Measurements from ENCODE around the gene ERAL1.
"Not testable (repeated sequence)": the region's sequence is repeated elsewhere in the genome, so short reads cannot be mapped to it uniquely, and the experiment has no call there.

Gene ERAL1

GRCh38 chr17:28901866-28902818, 47.3 kb downstream of the ERAL1 start:
- DNase-seq = peak; percentile 39

GRCh38 chr17:28902819-28903545, 48.2 kb downstream of the ERAL1 start, which contains the start of gene DHRS13:
DHRS13 (minus strand) TSS chr17:28903079; CDS start chr17:28902944, 135 bp downstream.
- peak; percentile 84 for DNase-seq

DNA sequence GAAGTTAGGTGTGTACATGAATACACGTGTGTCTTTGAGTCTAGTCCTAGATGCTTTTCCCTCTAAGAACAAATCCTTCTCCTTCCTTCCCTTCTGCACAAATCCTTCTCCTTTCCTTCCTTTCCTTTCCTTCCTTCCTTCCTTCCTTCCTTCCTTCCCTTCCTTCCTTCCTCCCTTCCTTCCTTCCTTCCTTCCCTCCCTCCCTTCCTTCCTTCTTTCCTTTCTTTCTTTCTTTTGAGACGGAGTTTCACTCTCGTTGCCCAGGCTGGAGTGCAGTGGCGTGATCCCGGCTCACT, 48.7 kb downstream of the ERAL1 start:
- DNase-seq = not testable (repeated sequence)

DNA sequence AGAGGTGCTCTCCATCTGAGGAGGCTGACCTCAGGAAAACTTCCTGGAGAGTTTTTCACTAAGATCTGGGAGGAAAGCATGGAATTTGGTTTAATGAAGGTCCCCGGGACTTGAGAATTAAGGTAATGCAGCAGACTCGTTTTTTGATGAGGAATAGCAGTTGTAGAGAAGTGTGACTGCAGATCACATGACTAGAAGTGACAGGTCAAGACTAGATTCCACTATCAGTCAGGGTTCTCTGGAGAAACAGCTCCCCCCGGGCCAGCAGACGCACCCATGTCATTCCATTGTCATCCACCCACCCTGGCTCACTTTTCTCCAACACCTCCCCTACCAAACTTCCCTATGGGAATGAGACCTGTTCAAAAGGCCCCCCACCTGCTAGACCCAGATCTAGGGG, 50.0 kb downstream of the ERAL1 start:
- DNase-seq = no peak

DNA sequence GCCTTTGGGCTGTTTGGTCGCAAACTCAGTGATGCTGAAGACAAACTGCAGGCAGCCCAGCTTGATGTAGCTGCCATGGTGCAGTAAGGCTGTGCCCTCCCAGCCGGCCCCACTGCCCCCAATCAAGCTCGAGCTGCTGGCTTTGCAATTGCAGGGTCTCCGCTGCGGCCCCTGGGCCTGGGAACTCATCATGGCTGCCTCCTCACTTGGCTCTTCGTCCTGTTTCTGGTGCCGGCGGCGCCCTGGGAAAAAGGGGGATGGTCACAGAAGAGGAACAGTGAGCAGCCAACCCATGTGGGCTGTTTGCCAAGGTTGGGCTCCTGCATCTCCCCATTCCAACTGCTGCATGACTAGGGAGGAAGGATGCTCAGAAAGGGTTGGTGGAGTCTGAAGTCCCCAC, 51.5 kb downstream of the ERAL1 start:
- DNase-seq = no peak

GRCh38 chr17:28906706-28907438, 52.1 kb downstream of the ERAL1 start:
- no peak for DNase-seq

DNA sequence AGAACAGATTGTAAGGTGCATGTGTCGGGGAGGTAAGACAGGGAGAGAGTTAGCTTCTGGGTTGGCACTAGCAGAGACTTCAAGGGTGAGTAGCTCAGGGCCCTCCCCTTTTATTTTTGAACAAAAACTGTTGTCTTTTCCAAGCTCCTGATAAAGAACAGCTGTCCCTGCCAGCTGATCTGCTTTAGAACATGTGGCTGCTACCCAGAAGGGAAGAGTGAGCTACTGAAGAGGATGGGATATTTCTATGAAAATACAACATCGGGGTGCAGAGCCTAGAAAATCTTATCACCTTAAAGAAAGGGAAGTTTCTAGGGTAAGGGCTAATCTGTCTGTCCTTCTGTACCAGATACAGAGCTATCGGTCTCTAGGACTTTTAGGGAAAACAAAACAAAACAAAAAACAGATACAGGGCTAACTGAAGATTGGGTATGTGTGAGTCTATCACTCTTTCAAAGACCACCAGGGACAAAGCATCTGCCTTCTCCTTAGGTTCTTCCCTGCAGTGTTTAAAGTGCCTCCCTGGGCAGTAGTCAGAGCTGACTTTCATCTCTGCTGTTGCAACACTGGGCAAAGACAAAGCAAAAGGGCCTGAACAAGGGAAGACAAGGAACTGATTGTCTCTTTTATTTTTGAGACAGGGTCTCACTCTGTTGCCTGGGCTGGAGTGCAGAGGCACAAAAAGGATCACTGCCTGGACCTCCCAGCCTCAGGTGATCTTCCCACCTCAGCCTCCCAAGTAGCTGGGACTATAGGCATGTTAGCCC, 53.1 kb downstream of the ERAL1 start:
- no peak for DNase-seq

- DNase-seq = no peak
Observed at GRCh38 chr17:28908640-28909167, 53.9 kb downstream of the ERAL1 start.

DNA sequence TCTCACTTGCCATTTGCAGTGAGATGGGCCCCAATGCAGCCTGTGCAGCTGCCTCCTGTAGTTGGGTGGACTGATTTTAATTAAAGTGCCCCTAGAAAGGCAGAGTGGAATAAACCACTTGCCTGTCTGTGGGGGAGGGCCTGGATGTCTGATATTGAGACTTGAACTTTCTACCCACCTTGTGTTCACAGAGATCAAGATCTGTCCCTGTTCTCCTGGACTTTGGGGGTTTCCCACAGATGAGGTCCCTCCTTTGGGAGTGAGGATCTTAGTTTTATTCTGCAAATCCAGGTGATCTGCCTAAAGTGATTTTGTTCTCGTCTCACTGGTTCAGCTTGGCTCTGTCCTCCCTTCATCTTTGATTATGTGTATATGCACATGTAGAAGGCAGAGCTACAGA, 55.7 kb downstream of the ERAL1 start:
- no peak for DNase-seq
